GM19463 (cell line): ENCODE data around the gene GRXCR1.

ENCODE experiments used
- ATAC-seq: cut with Tn5 transposase; IDR thresholded peaks from one replicate; pipeline ENCODE4 v1.9.1; 2021; ENCODE audit warnings: mild to moderate bottlenecking, moderate library complexity; ENCODE audit not compliant: unreplicated experiment

The GRXCR1 gene

GRCh38 chr4:42927946-42928345 lies 35.4 kb downstream of the GRXCR1 start:
- no peak for ATAC-seq

- ATAC-seq = no peak
Measured at GRCh38 chr4:42928582-42928981, 36.1 kb downstream of the GRXCR1 start.

GRCh38 chr4:42942216-42942615 lies 49.7 kb downstream of the GRXCR1 start:
- no peak for ATAC-seq

- ATAC-seq = no peak
Measured at GRCh38 chr4:42945874-42946273, 53.4 kb downstream of the GRXCR1 start.

GRCh38 chr4:42953321-42953720 lies 60.8 kb downstream of the GRXCR1 start:
- ATAC-seq = no peak

GRCh38 chr4:42954963-42955669 lies 62.6 kb downstream of the GRXCR1 start:
- ATAC-seq = no peak

GRCh38 chr4:42955746-42956505 lies 63.4 kb downstream of the GRXCR1 start:
- no peak for ATAC-seq

GRCh38 chr4:42965326-42965725 lies 72.8 kb downstream of the GRXCR1 start:
- no peak for ATAC-seq

GRCh38 chr4:42985976-42986375 lies 93.5 kb downstream of the GRXCR1 start:
- ATAC-seq = no peak

- peak; percentile 90 for ATAC-seq
Measured at GRCh38 chr4:42995343-42995944, 102.9 kb downstream of the GRXCR1 start.

- no peak for ATAC-seq
Measured at GRCh38 chr4:43008793-43009192, 116.3 kb downstream of the GRXCR1 start.

GRCh38 chr4:43014256-43014655 lies 121.7 kb downstream of the GRXCR1 start:
- ATAC-seq = no peak

GRCh38 chr4:43041632-43042031 lies 149.1 kb downstream of the GRXCR1 start:
- no peak for ATAC-seq

GRCh38 chr4:43047058-43047457 lies 154.5 kb downstream of the GRXCR1 start:
- peak; percentile 72 for ATAC-seq

GRCh38 chr4:43048570-43048969 lies 156.1 kb downstream of the GRXCR1 start:
- ATAC-seq = no peak

- no peak for ATAC-seq
Measured at GRCh38 chr4:43049326-43049725, 156.8 kb downstream of the GRXCR1 start.

GRCh38 chr4:43066415-43066814 lies 173.9 kb downstream of the GRXCR1 start:
- no peak for ATAC-seq

GRCh38 chr4:43071069-43071468 lies 178.6 kb downstream of the GRXCR1 start:
- no peak for ATAC-seq
